ENCODE results near the gene FAM43A. TPM values are rescaled to one million over a fixed set of nuclear protein-coding genes. Genes with fewer than 3 reads are reported as not detected.

FAM43A gene
- total RNA-seq, 1 donor from 2014 or later: 16.6 TPM

- no peak for DNase-seq
- intact Hi-C loops (cut with DNase I): no loop called here
Observed at GRCh38 chr3:194690501-194691372, 5.1 kb downstream of the FAM43A start.

GRCh38 chr3:194691481-194692283 lies 6.0 kb downstream of the FAM43A start:
- DNase-seq (no peak), ATAC-seq (ENCODE audit: poor library complexity) (no peak)
- intact Hi-C loops (cut with DNase I): no loop called here

More at GRCh38 chr3:194690501-194691372, 5.1 kb downstream of the FAM43A start:
- no peak for ATAC-seq (ENCODE audit: poor library complexity)

GRCh38 chr3:194696702-194697101 lies 11.0 kb downstream of the FAM43A start:
- DNase-seq: no peak
- intact Hi-C loops (cut with DNase I): no loop called here
- ATAC-seq (ENCODE audit: poor library complexity): no peak

GRCh38 chr3:194702545-194702944 lies 16.9 kb downstream of the FAM43A start:
- ATAC-seq (ENCODE audit: poor library complexity): no peak
- intact Hi-C loops (cut with DNase I): no loop called here
- no peak for DNase-seq

- no peak for DNase-seq
- no peak for ATAC-seq (ENCODE audit: poor library complexity)
- intact Hi-C loops (cut with DNase I): no loop called here
Observed at GRCh38 chr3:194705227-194705626, 19.5 kb downstream of the FAM43A start.

- DNase-seq (no peak), ATAC-seq (ENCODE audit: poor library complexity) (no peak)
- intact Hi-C loops (cut with DNase I): no loop called here
Observed at GRCh38 chr3:194705761-194706160, 20.1 kb downstream of the FAM43A start.

- intact Hi-C loops (cut with DNase I): no loop called here
- DNase-seq (no peak), ATAC-seq (ENCODE audit: poor library complexity) (no peak)
Observed at GRCh38 chr3:194707147-194707540, 21.5 kb downstream of the FAM43A start.

- ATAC-seq (ENCODE audit: poor library complexity): no peak
- intact Hi-C loops (cut with DNase I): no loop called here
Observed at GRCh38 chr3:194711286-194711685, 25.6 kb downstream of the FAM43A start.

GRCh38 chr3:194711913-194712312 lies 26.2 kb downstream of the FAM43A start:
- DNase-seq (no peak), ATAC-seq (ENCODE audit: poor library complexity) (peak; percentile 86)
- intact Hi-C loops (cut with DNase I): no loop called here

More at GRCh38 chr3:194711286-194711685, 25.6 kb downstream of the FAM43A start:
- no peak for DNase-seq

GRCh38 chr3:194713299-194714136 lies 27.8 kb downstream of the FAM43A start:
- DNase-seq (no peak), ATAC-seq (ENCODE audit: poor library complexity) (no peak)
- intact Hi-C loops (cut with DNase I): no loop called here

GRCh38 chr3:194714137-194714455 lies 28.4 kb downstream of the FAM43A start:
- intact Hi-C loops (cut with DNase I): no loop called here
- no peak for DNase-seq
- no peak for ATAC-seq (ENCODE audit: poor library complexity)

GRCh38 chr3:194714564-194714963 lies 28.9 kb downstream of the FAM43A start:
- DNase-seq: no peak
- no peak for ATAC-seq (ENCODE audit: poor library complexity)
- intact Hi-C loops (cut with DNase I): no loop called here

GRCh38 chr3:194715022-194715800 lies 29.5 kb downstream of the FAM43A start:
- intact Hi-C loops (cut with DNase I): no loop called here
- ATAC-seq (ENCODE audit: poor library complexity): no peak
- no peak for DNase-seq

GRCh38 chr3:194718079-194718478 lies 32.4 kb downstream of the FAM43A start:
- no peak for ATAC-seq (ENCODE audit: poor library complexity)
- intact Hi-C loops (cut with DNase I): no loop called here
- DNase-seq: no peak

- DNase-seq (no peak), ATAC-seq (ENCODE audit: poor library complexity) (no peak)
- intact Hi-C loops (cut with DNase I): no loop called here
Observed at GRCh38 chr3:194720048-194720447, 34.4 kb downstream of the FAM43A start.

GRCh38 chr3:194723846-194724618 lies 38.3 kb downstream of the FAM43A start:
- DNase-seq (no peak), ATAC-seq (ENCODE audit: poor library complexity) (no peak)
- intact Hi-C loops (cut with DNase I): no loop called here

GRCh38 chr3:194725346-194725745 lies 39.7 kb downstream of the FAM43A start:
- ATAC-seq (ENCODE audit: poor library complexity): no peak
- intact Hi-C loops (cut with DNase I): no loop called here

More at GRCh38 chr3:194725346-194725745, 39.7 kb downstream of the FAM43A start:
- no peak for DNase-seq

Data from Right ventricle myocardium superior (tissue), 1 donor.